HCT116 (cell line): ENCODE results near the gene IL17RB.

Experiments
- EZH2 ChIP-seq: fragments of 200-600 bp; sonication (generic); IDR thresholded peaks from 2 replicates; pipeline ENCODE4 v1.6.1; 2017; ENCODE audit warnings: antibody characterized with exemption, mixed run types
- EZH2phosphoT487 ChIP-seq: fragments of 200-600 bp; IDR thresholded peaks from 2 replicates; pipeline ENCODE4 v1.6.1; 2018; ENCODE audit warnings: antibody characterized with exemption, borderline replicate concordance
- POLR2AphosphoS5 ChIP-seq: IDR thresholded peaks from 2 replicates; pipeline ENCODE4 v1.6.1; 2011; ENCODE audit warnings: mild to moderate bottlenecking, low read depth, low read length, moderate library complexity
- YY1 ChIP-seq: IDR thresholded peaks from 2 replicates; pipeline ENCODE4 v1.6.1; 2011; ENCODE audit warnings: low read length, low read depth, moderate library complexity, mild to moderate bottlenecking; ENCODE audit not compliant: insufficient replicate concordance; ENCODE audit errors: extremely low read depth
- ZFX ChIP-seq: fragments of 450-650 bp; IDR thresholded peaks from 2 replicates; pipeline ENCODE4 v1.6.1; 2017
- TF ChIP-seq, protein P1 (sequence below), 3 experiments: fragments of 200-600 bp in 1 of 3; sonication (generic) in 1 of 3; IDR thresholded peaks in 2 of 3; conservative IDR thresholded peaks in 1 of 3; 2 replicates each; pipeline ENCODE4 v1.5.1; 2012 to 2017; ENCODE audit warnings: low read depth in 2 of 3, low read length in 2 of 3, antibody characterized with exemption in 1 of 3, borderline replicate concordance in 1 of 3, control low read depth in 1 of 3, mild to moderate bottlenecking in 1 of 3, mixed read lengths in 1 of 3, mixed run types in 1 of 3, moderate library complexity in 1 of 3; ENCODE audit not compliant: insufficient read depth in 1 of 3

DNA sequence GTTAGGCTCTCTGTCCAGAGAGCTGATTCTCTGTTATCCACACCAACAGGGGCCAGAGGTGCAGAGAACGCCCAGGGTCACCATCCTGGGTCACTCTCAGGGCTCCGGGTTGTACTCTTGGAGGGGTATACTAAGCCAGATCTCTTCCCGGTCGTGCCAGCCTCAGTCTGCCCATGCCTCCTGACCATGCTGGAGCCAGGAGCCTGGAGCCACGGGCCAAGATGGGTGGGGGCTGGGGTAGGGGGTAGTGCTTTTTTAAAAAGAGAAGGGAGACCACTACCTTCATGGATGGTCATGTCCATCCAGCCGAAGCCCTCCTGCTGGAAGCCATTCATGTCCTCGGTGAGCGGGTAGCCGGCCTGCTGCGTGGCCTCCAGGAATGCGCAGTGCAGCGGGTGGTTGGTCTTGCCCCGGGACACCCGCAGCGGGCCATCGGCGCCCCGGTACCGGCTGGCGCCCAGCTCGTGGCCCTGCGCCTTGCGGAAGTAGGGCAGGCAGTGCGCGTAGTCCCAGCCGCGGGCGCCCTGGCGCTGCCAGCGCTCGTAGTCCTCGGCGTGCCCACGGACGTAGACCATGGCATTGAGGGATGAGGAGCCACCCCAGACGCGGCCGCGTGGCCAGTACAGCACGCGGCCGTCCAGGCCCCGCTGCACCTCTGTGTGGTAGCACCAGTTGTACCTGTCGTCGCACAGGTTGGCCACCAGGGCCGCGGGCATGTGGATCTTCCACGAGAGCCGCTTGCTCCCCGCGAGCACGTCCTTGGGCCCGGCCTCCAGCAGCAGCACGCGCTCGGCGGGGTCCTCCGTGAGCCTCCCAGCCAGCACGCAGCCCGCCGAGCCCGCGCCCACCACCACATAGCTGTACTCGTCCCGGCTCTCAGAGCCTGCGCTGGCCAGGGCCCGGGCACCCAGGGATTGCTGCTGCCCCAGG, 23.1 kb upstream of the IL17RB start:
- TF ChIP-seq, protein P1, sequence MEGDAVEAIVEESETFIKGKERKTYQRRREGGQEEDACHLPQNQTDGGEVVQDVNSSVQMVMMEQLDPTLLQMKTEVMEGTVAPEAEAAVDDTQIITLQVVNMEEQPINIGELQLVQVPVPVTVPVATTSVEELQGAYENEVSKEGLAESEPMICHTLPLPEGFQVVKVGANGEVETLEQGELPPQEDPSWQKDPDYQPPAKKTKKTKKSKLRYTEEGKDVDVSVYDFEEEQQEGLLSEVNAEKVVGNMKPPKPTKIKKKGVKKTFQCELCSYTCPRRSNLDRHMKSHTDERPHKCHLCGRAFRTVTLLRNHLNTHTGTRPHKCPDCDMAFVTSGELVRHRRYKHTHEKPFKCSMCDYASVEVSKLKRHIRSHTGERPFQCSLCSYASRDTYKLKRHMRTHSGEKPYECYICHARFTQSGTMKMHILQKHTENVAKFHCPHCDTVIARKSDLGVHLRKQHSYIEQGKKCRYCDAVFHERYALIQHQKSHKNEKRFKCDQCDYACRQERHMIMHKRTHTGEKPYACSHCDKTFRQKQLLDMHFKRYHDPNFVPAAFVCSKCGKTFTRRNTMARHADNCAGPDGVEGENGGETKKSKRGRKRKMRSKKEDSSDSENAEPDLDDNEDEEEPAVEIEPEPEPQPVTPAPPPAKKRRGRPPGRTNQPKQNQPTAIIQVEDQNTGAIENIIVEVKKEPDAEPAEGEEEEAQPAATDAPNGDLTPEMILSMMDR (IDR thresholded peaks at IDR 0.05 in 2 of 3, conservative IDR thresholded peaks at IDR 0.05 in 1 of 3; ENCODE audit: borderline replicate concordance in 1 of 3, insufficient read depth in 1 of 3, low read depth in 2 of 3, low read length in 2 of 3) = no peak; a peak in 1 of 6 replicates
- no peak for TF ChIP-seq EZH2phosphoT487
- TF ChIP-seq ZFX = no peak
- TF ChIP-seq POLR2AphosphoS5 = no peak
- no peak for TF ChIP-seq EZH2
- no peak for TF ChIP-seq YY1
